GM19035 (cell line): ENCODE data around the gene UBLCP1.
"Not testable (repeated sequence)": the region's sequence is repeated elsewhere in the genome, so short reads cannot be mapped to it uniquely, and the experiment has no call there.

Source experiments
- ATAC-seq: cut with Tn5 transposase; IDR thresholded peaks from one replicate; pipeline ENCODE4 v1.9.1; 2021; ENCODE audit not compliant: unreplicated experiment

UBLCP1 gene

DNA sequence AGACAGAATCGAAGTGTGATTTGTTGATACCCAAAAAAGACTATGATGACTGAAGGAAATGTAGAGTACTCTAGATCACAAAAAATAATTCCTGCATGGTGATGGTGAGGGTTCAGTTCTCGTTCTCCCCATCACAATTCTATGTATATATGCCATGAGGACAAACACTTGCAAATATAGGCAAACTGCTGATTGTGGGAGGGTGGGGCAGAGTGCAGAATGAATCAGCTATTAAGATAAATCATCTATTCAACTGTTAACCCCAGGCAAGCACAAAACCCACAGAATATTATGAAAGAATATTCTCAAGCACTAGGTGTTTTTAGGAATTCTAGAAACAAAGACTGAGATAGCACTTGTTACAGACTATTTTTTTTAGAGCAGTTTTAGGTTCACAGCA is 13.9 kb upstream of the UBLCP1 start:
- no peak for ATAC-seq

DNA sequence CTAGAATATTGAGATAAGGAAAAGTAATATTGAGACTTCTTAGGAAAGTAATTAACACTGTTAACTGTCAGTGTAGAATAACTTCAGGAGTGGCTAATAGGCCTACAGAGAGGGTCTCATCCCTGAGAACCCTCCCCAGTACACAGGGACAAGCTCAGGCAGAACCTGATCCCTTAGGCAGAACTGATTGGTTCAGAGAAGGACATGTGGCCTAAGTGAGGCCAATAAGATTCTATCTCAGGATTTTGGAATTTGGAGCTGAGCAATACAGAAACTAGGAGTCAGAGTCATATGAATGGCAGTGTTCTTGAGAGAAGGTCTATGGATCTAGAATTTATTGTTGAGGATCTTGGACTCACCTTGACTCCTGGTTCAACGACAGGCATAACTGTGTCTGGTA is 10.9 kb upstream of the UBLCP1 start:
- no peak for ATAC-seq

- no peak for ATAC-seq
These were observed 6.1 kb upstream of the UBLCP1 start for GRCh38 chr5:159257007-159257406.

GRCh38 chr5:159257629-159258283 is 5.3 kb upstream of the UBLCP1 start:
- no peak for ATAC-seq

DNA sequence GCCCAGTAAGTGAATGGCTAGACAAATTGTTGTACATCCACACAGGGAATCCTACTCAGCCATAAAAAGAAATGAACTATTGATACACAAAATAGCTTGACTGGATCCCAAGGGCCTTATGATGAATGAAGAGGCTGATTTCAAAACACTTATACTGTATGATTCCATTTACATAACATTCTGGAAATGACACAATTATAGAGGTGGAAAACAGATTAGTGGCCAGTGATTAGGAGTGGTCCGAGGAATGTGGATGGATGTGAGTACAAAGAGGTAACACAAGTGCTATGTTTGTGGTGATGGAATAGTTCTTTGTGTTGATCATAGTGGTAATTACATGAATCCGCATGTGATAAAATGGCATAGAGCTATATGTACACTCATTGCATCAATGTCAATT is 4.7 kb upstream of the UBLCP1 start:
- no peak for ATAC-seq

DNA sequence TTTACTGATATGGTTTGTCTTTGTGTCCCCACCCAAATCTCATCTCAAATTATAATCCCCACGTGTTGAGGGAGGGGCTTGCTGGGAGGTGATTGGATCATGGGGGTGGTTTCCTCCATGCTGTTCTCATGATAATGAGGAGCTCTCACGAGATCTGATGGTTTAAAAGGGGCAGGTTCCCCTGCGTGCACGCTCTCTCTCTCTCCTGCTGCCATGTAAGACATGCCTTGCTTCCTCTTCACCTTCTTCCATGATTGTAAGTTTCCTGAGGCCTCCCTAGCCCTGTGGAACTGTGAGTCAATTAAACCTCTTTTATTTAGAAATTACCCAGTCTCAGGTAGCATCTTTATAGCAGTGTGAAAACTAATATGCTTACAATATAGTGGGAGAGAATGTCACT is 2.9 kb upstream of the UBLCP1 start:
- ATAC-seq, result not testable (repeated sequence)

DNA sequence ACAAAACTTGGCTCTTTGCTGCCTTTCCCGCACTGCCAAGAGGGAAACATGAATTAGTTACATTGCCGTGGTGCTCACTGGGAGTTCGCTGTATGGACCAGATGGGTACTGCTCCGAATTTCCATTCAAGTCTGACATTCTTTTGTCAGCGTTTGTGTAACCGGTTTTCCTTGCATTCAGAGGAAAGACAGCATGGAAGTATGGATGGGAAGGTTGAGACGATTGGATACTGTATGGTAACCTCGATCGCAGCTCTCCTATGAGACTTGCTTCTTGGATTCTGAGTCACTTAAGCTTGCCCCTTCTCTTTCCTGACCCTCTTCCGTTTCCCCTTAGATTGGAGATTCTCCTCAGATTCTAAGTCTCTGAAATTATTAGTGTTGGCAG is 625 bp upstream of the UBLCP1 start:
- peak; percentile 12 for ATAC-seq

DNA sequence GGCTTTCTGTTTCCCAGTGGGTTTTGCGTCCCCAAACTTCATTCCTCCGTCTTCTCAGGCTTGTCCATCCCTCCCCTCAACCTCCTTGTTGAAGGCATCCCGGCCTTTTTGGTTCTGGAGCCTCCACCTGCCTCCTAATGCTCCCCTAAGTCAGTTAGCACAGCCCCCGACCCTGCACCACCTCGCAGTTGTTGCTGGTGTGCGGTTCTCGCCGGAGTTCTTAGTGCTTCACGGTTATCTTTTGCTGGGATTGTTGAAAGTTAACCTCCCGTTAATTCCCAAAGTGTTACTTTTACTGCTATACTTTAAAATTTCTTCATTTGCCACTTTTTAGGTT is 447 bp downstream of the UBLCP1 start:
- ATAC-seq, result peak; percentile 23

DNA sequence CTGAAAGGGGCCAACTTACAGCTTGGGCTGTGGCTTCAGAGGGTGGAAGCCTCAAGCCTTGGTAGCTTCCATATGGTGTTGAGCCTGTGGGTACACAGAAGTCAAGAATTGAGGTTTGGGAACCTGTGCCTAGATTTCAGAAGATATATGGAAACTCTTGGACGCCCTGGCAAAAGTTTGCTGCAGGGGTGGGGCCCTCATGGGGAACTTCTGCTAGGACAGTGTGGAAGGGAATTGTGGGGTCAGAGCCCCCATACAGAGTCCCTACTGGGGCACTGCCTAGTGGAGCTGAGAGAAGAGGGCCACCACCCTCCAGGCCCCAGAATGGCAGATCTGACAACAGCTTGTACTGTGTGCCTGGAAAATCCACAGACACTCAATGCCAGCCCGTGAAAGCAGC is 3.7 kb downstream of the UBLCP1 start:
- not testable (repeated sequence) for ATAC-seq

DNA sequence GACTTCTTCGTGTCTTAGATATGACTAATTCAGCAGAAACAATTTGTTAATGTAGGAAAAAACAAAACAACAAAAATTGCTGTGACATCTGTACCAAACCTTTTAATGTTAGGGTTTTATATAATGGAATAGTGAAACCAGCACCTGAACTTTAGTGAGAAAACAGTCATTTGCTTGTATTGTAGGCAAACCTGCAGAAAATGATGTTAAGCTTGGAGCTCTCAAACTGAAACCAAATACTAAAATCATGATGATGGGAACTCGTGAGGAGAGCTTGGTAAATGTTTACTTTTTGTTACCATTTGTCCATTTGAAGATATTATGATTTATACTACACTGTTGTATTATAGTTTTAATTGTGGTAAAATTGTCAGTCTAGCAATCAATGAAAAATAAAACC is 6.6 kb downstream of the UBLCP1 start:
- ATAC-seq, result no peak

DNA sequence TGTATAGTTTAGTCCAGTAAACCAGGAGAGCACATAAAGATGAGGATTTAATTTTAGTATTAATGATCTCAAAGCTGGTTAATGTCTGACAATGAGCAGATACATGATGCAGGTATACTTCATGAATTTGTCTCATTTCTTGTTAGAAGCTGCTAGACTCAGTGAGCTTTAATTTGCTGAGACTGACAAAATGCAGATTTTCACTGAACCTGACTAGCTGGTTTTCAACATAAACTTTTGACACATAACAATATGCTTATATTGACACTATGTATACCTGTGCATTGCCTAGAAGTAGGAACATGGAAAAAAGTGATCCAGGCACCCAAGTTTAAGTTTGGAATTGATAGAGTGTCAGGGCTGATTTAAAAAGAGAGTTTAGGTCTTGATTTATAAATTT is 10.8 kb downstream of the UBLCP1 start:
- no peak for ATAC-seq

- no peak for ATAC-seq
These were observed 11.6 kb downstream of the UBLCP1 start for GRCh38 chr5:159274676-159275075.

DNA sequence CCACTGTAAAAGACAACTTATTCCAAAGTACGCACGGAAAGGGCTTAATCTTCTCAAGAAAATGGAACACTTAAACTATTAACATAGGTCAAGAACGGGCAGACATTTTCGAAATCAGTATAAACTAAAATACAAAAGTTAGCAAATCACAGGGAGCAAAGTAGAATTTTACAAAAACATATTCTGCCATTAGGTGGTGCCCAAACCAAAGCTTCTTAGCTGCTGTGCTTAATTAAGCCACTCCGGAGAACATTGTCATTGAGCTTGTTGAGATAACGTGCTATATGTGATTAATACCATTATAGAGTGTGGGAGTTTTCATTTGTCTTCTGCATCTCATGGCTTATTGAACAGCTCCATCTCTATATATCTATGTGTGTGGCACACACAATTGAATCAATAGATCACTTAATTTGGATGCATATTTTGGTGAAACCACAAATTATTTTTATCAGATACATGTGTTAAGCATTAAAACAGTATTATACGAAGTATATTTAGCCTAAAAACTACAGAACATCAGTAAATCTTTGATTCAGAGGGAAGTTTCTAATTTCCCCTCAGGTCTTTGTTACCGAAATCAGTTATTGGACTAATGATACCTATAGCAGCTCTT is 23.4 kb downstream of the UBLCP1 start:
- no peak for ATAC-seq

- no peak for ATAC-seq
These were observed 27.7 kb downstream of the UBLCP1 start for GRCh38 chr5:159290741-159291140.

GRCh38 chr5:159294921-159295320 is 31.8 kb downstream of the UBLCP1 start:
- no peak for ATAC-seq

- ATAC-seq, result not testable (repeated sequence)
These were observed 34.2 kb downstream of the UBLCP1 start for GRCh38 chr5:159297300-159297699.

- no peak for ATAC-seq
These were observed 38.4 kb downstream of the UBLCP1 start for GRCh38 chr5:159301466-159301865.

GRCh38 chr5:159301929-159302860 is 39.1 kb downstream of the UBLCP1 start:
- ATAC-seq, result not testable (repeated sequence)

DNA sequence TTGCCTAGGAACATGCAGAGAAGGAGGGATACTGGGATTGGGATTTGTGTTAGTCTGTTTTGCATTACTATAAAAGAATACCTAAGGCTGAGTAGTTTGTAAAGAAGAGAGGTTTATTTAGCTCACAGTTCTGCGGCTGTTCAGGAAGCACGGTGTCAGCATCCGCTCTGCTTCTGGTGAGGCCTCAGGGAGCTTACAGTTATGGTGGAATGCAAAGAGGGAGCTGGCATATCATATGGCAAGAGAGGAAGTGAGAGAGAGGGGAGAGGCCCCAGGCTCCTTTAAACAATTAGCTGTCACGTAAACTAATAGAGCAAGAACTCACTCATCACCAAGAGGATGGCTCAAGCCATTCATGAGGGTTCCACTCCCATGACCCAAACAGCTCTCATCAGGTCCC is 40.2 kb downstream of the UBLCP1 start:
- no peak for ATAC-seq

DNA sequence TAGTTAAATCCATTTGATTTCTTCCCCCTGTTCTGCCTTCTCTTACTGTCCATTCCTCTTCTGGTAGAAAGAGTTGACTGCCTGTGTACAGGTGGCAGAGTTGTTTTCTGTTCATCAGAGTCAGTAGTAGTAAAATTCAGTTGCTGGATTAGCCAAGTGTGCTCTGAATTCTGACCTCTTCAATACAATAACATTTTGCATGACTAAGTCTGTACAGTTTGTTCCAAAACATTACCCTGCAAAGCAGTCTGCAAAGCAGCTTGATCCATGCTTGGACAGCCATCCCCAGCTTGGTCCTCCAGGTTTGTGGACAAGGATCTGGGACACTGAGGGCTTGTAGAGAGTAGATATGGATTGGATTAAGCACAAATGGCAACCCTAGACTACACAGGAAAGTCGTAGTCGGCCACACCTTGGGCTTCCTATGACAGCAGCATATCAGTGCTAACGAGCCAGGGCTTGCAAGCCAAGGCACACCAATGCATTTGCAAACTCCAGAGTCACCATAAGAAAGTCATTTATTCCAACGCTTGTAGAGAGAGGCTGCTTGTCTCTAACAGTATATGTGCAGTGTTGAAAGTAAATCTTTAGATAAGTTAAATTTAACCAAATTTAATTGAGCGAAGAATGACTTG is 42.0 kb downstream of the UBLCP1 start:
- ATAC-seq, result no peak

DNA sequence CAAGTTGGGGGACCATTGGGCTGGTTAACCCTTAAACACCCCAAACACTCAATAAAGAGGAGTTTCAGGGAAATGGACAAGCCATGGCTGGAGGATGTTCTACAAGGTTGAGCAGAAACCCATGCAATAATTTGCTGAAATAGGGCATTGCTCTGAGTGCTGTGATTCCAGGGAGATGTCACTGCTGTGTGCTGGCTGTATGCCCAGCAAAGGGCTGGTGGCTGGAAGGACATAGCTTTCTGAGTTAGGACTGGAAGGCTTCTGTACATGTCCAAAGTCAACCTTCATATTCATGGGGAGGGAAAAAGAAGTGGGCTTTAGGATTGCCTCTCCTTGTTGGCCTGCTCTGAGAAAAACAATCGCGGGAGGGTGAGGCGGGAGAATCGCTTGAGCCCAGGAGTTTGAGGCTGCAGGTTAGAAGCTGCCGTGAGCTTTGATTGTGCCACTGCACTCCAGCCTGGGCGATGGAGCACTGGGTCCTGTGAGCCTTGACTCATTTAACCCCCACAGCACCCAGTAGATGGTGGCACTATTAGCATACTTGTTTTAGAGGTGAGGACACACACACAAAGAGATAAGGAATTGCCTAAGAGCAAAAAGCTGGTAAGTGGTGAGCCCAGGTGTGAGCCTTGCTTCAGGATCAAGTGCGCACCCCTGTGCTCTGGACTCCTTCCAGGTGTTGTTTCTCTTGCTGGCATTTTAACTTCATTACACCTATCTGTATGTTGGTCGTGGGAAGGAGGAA is 46.8 kb downstream of the UBLCP1 start:
- ATAC-seq, result no peak
